ENCODE results near the gene GFPT1.
"Not testable (repeated sequence)": the region's sequence is repeated elsewhere in the genome, so short reads cannot be mapped to it uniquely, and the experiment has no call there.

The GFPT1 gene

GRCh38 chr2:69383176-69383812 lies 3.7 kb downstream of the GFPT1 start:
- DNase-seq = no peak

GRCh38 chr2:69382547-69382946 lies 4.5 kb downstream of the GFPT1 start:
- no peak for DNase-seq

GRCh38 chr2:69381337-69381737 lies 5.7 kb downstream of the GFPT1 start:
- peak; percentile 80 for DNase-seq

- no peak for DNase-seq
These were observed 6.7 kb downstream of the GFPT1 start for GRCh38 chr2:69380072-69380917.

- DNase-seq = no peak
These were observed 10.6 kb downstream of the GFPT1 start for GRCh38 chr2:69376403-69376802.

GRCh38 chr2:69375494-69376353 lies 11.3 kb downstream of the GFPT1 start:
- peak; percentile 77 for DNase-seq

GRCh38 chr2:69372767-69373166 lies 14.3 kb downstream of the GFPT1 start:
- no peak for DNase-seq

- DNase-seq = no peak
These were observed 17.2 kb downstream of the GFPT1 start for GRCh38 chr2:69369802-69370201.

- no peak for DNase-seq
These were observed 18.4 kb downstream of the GFPT1 start for GRCh38 chr2:69368588-69368987.

GRCh38 chr2:69359371-69359770 lies 27.7 kb downstream of the GFPT1 start:
- no peak for DNase-seq

- no peak for DNase-seq
These were observed 28.1 kb downstream of the GFPT1 start for GRCh38 chr2:69358914-69359313.

GRCh38 chr2:69356471-69356870 lies 30.6 kb downstream of the GFPT1 start:
- DNase-seq = no peak

- not testable (repeated sequence) for DNase-seq
These were observed 32.1 kb downstream of the GFPT1 start for GRCh38 chr2:69354976-69355375.

- DNase-seq = no peak
These were observed 33.7 kb downstream of the GFPT1 start for GRCh38 chr2:69353360-69353759.

GRCh38 chr2:69348781-69349180 lies 38.2 kb downstream of the GFPT1 start:
- no peak for DNase-seq

GRCh38 chr2:69345434-69345833 lies 41.6 kb downstream of the GFPT1 start:
- peak; percentile 1 for DNase-seq

GRCh38 chr2:69344305-69344704 lies 42.7 kb downstream of the GFPT1 start:
- no peak for DNase-seq

- DNase-seq = no peak
These were observed 46.8 kb downstream of the GFPT1 start for GRCh38 chr2:69340101-69340775.

GRCh38 chr2:69335311-69335710 lies 51.7 kb downstream of the GFPT1 start:
- DNase-seq = no peak

- DNase-seq = no peak
These were observed 53.7 kb downstream of the GFPT1 start for GRCh38 chr2:69333352-69333751.

- DNase-seq = no peak
These were observed 56.2 kb downstream of the GFPT1 start for GRCh38 chr2:69330781-69331180.

- no peak for DNase-seq
These were observed 64.4 kb downstream of the GFPT1 start for GRCh38 chr2:69322631-69323030.

GRCh38 chr2:69316550-69316949 lies 70.5 kb downstream of the GFPT1 start:
- DNase-seq = no peak
